MCF 10A (cell line): ENCODE data around the gene SGSM1. TPM values are rescaled to one million over a fixed set of nuclear protein-coding genes. Genes with fewer than 3 reads are reported as not detected.

Experiments
- BruUV-seq: library from RNA; stranded (reverse); fragments of 400-500 nt; replicated peaks from 2 replicates; lab custom pipeline; 2021; lab: Mats Ljungman, UMichigan
- CTCF ChIA-PET: fragments of 300-600 bp; sonication (Branson Sonifier 250); formaldehyde crosslinking; extraction: SDS; loops from one replicate; lab custom pipeline; 2021; ENCODE audit warnings: antibody characterized with exemption, inconsistent platforms; lab: Yijun Ruan, JAX
- POLR2A ChIA-PET: fragments of 300-600, 350-650 bp; sonication (Branson Sonifier 250); formaldehyde crosslinking; extraction: SDS; loops from one replicate; lab custom pipeline; 2020; ENCODE audit warnings: antibody characterized with exemption, inconsistent platforms; lab: Yijun Ruan, JAX
- DNase-seq: peaks from one replicate; pipeline ENCODE4 v3.0.0-alpha.2; 2018; ENCODE audit not compliant: unreplicated experiment
- H3K27ac Mint-ChIP-seq: one replicate; pipeline ENCODE4 v1.8.0; 2022; ENCODE audit warnings: mild to moderate bottlenecking, low read depth, mixed read lengths; ENCODE audit not compliant: unreplicated experiment
- H3K27me3 Mint-ChIP-seq: one replicate; pipeline ENCODE4 v1.8.0; 2022; ENCODE audit warnings: mixed read lengths; ENCODE audit not compliant: insufficient read depth, unreplicated experiment
- H3K36me3 Mint-ChIP-seq: one replicate; pipeline ENCODE4 v1.8.0; 2022; ENCODE audit warnings: mild to moderate bottlenecking, moderate library complexity, mixed read lengths; ENCODE audit not compliant: insufficient read depth, unreplicated experiment
- H3K4me1 Mint-ChIP-seq: one replicate; pipeline ENCODE4 v1.8.0; 2022; ENCODE audit warnings: mixed read lengths; ENCODE audit not compliant: insufficient read depth, unreplicated experiment
- H3K4me3 Mint-ChIP-seq: one replicate; pipeline ENCODE4 v1.8.0; 2022; ENCODE audit warnings: mild to moderate bottlenecking, moderate library complexity, mixed read lengths; ENCODE audit not compliant: unreplicated experiment
- H3K9me3 Mint-ChIP-seq: one replicate; pipeline ENCODE4 v1.8.0; 2022; ENCODE audit warnings: mixed read lengths; ENCODE audit not compliant: unreplicated experiment
- CTCF ChIP-seq: fragments of 200-600 bp; IDR thresholded peaks from one replicate; pipeline ENCODE4 v1.8.0; 2022; ENCODE audit warnings: antibody characterized with exemption, mild to moderate bottlenecking; ENCODE audit not compliant: unreplicated experiment
- intact Hi-C: fragments of 100-400 bp; cut with micrococcal nuclease; formaldehyde crosslinking; loops from 2 replicates; pipeline ENCODE4 v1.14.1; 2022
- total RNA-seq: library from RNA; stranded (reverse); gene quantifications from 2 replicates; pipeline ENCODE4 v1.2.3, GENCODE V29; 2022

SGSM1 gene
- total RNA-seq, 1 experiment from 2014 or later = 0.14 TPM

GRCh38 chr22:24928322-24928721, 122.3 kb downstream of the SGSM1 start:
- CTCF ChIA-PET = interaction anchor here (3.3 kb wide), 1 partner anchor 10 kb away, joined by 19 read pairs; no protein-coding TSS in a partner anchor
- no peaks in the 10 kb centered on the region for H3K9me3 Mint-ChIP-seq
- intact Hi-C loops = no loop called here

GRCh38 chr22:24930678-24931077, 124.7 kb downstream of the SGSM1 start:
- H3K36me3 Mint-ChIP-seq = no peaks in the 10 kb centered on the region
- CTCF ChIA-PET = interaction anchor here (0.6 to 2.1 kb wide), 6 partner anchors 8 to 193 kb away, joined by 3 to 5 read pairs (median 4); no protein-coding TSS in a partner anchor
- no peak overlapping the region for H3K27ac Mint-ChIP-seq
- no peak for DNase-seq
- no peaks in the 10 kb centered on the region for H3K9me3 Mint-ChIP-seq
- no TSS peak for BruUV-seq
- POLR2A ChIA-PET = interaction anchor here (0.6 kb wide), 1 partner anchor 10 kb away, joined by 3 read pairs; no protein-coding TSS in a partner anchor
- H3K4me1 Mint-ChIP-seq = peaks cover 6% of the 10 kb centered on the region
- H3K27me3 Mint-ChIP-seq = peaks cover 38% of the 10 kb centered on the region
- TF ChIP-seq CTCF = no peak
- H3K4me3 Mint-ChIP-seq = no peak overlapping the region
- intact Hi-C loops = no loop called here

More at GRCh38 chr22:24928322-24928721, 122.3 kb downstream of the SGSM1 start:
- Mint-ChIP-seq H3K4me1 (peaks cover 6% of the 10 kb centered on the region), H3K36me3 (no peaks in the 10 kb centered on the region), H3K27ac (no peak overlapping the region), H3K4me3 (no peak overlapping the region), H3K27me3 (peaks cover 38% of the 10 kb centered on the region)
- DNase-seq = no peak
- no peak for TF ChIP-seq CTCF
- POLR2A ChIA-PET = no interaction called here
- no TSS peak for BruUV-seq

GRCh38 chr22:24935771-24936483, 129.9 kb downstream of the SGSM1 start:
- DNase-seq = no peak
- no peak overlapping the region for H3K27ac Mint-ChIP-seq
- CTCF ChIA-PET = interaction anchor here (0.7 to 5.1 kb wide), 3 partner anchors 112 to 271 kb away, joined by 4 to 56 read pairs (median 4); no protein-coding TSS in a partner anchor
- TF ChIP-seq CTCF = no peak
- no peak overlapping the region for H3K4me3 Mint-ChIP-seq
- H3K36me3 Mint-ChIP-seq = no peaks in the 10 kb centered on the region
- no peaks in the 10 kb centered on the region for H3K9me3 Mint-ChIP-seq
- intact Hi-C loops = loop anchor here (2.0 kb wide), 1 partner anchor 167 kb away; no protein-coding TSS in a partner anchor
- H3K4me1 Mint-ChIP-seq = no peaks in the 10 kb centered on the region
- no TSS peak for BruUV-seq
- H3K27me3 Mint-ChIP-seq = peaks cover 16% of the 10 kb centered on the region
- POLR2A ChIA-PET = no interaction called here

- Mint-ChIP-seq H3K36me3 (no peaks in the 10 kb centered on the region), H3K27me3 (peaks cover 4% of the 10 kb centered on the region), H3K9me3 (no peaks in the 10 kb centered on the region), H3K4me1 (no peaks in the 10 kb centered on the region), H3K27ac (no peak overlapping the region), H3K4me3 (no peak overlapping the region)
- TF ChIP-seq CTCF = peak; percentile 41
- peak; percentile 51 for DNase-seq
- ChIA-PET POLR2A (no interaction called here), CTCF (interaction anchor here (0.6 to 5.1 kb wide), 11 partner anchors 8 to 357 kb away, joined by 3 to 56 read pairs (median 8); no protein-coding TSS in a partner anchor)
- BruUV-seq = no TSS peak
- intact Hi-C loops = loop anchor here (2.0 kb wide), 1 partner anchor 168 kb away; no protein-coding TSS in a partner anchor
Measured at GRCh38 chr22:24937114-24937513, 131.1 kb downstream of the SGSM1 start.
